SHP77 (cell line): ENCODE data around the gene FBXO24.

Source experiments
- DNase-seq, 2 experiments: peaks; one replicate each; lab custom pipeline; 2025; lab: John Stamatoyannopoulos, UW

The FBXO24 gene

DNA sequence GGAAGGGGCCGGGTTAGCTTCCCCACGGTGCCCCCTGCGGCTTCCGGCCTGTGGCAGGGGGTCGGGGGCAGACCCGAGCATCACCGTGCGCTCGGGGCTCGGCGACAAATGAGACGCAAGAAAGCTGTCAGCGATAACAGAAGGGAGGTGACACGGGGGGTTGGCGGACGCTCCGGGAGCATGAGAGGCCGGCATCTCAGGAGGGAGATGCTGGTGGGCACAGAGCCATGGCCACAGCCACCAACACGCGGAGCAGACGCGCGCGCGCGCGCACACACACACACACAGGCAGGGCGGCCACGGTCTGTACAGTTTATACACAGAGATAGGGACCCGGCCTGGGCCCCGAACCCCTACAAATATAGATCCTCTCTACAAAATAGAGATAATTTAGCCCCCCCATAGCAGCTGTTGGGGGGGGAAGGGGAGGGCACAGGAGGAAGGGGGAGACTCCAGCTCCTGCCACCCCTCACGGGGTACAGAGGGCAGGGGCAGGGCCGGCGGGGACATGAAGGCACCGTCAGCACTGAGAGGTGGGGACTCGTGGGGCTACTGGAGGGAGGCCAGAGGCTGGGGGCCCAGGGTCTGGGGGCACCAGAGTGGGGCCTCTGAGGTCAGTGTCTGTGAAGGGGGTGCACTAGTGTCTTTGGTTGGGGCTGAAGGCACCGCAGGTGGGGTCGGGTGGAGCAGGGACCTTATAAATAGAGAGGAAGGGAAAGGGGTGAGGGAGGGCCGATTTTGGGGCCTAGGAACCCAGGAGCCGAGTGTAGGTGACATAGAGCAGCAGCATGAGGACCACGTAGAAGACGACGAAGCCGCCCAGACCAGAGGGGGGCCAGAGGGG lies 11.5 kb upstream of the FBXO24 start:
- no peak for DNase-seq

DNA sequence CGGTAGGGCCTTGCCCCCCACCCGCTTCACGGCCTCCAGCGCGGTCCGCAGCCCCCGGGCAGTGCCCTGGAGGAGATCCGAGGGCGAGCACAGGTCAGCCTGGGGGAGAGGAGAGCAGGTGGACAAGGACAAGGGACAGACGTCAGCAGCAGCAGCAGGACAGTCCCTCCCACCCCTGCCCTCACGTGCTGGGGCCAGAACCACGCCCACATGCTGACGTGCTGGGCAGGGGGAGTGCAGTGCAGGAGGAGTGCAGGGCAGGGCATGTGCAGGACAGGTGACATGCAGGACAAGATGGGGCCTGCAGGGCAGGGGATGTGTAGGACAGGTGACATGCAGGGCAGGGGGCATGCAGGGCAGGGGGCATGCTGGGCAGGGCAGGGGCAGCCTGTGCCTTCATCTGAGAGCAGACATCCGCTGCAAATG lies 10.9 kb upstream of the FBXO24 start:
- no peak for DNase-seq

DNA sequence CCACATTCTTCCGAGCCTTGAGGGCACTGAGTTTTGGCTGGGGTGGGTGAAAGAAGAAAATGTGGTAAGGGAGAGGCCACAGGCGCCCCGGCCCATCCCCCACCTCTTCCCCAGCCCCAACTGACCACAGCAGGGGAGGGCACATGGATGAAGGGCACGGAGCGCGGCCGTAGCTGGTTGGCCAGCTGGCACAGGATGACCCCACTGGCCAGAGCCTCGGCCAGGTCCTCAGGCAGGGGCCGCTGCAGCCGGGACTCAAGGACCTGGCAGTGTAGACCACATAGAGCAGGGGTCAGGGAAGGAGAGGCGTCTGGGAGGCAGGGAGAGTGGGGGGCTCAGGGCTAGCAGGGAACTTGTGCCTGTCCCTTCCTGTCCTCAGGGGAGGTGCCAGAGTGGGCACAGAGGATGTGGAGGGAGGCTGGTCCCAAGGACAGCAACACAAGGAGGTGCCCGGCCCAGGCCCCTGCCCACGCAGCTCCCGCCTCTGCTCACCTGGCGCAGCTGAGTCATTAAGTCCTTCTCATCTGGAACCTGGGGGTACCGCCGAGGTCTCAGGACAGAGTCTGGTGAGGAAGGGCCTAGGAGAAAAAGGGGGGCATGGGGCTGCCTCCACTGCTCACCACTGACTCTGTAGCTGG lies 10.3 kb upstream of the FBXO24 start:
- no peak for DNase-seq

DNA sequence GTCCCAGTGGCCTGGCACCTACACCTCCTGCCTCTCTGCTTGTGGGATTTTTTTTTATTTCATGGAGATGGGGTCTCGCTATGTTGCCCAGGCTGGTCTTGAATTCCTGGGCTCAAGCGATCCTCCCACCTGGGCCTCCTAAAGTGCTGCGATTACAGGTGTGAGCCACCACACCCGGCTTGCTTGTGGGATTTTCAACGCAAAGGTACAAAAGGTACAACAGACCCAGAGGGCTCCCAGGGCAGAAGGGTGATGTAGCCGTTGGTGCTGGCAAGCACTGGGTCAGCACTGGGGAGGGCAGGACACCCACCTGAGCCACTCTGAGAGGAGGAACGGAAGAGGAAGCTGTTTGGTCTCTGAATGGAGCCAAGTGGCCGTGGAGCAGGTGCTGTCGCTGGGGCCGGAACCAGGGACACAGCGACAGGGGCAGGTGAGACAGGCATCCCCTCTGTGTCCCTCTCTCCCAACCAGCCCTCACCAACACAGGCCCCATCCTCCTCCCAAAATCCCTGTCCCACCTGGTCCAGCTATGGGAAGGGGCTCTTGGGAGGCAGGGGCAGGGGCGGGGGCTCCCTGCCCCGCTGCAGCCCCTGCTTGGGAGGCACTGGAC lies 9.6 kb upstream of the FBXO24 start:
- no peak for DNase-seq

DNA sequence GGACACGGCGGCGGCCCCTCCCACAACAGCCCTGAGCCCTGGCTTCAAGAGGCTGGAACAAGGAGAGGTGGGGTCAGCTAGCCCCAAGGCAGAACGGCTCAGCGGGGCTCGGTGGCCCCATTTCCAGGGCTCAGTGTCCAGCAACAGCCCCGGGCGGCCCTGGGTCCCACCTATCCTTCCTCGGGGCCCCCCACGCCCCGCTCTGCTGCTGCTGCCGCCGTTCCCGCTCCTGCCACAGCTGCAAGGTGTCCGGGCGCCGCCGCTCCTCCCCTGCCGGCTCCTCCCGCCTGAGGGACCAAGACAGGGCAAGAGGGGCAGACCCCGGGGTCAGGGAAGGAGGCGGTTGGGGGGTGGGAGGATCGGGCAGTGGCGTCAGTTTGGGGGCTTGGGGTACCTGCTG lies 9.0 kb upstream of the FBXO24 start:
- no peak for DNase-seq

DNA sequence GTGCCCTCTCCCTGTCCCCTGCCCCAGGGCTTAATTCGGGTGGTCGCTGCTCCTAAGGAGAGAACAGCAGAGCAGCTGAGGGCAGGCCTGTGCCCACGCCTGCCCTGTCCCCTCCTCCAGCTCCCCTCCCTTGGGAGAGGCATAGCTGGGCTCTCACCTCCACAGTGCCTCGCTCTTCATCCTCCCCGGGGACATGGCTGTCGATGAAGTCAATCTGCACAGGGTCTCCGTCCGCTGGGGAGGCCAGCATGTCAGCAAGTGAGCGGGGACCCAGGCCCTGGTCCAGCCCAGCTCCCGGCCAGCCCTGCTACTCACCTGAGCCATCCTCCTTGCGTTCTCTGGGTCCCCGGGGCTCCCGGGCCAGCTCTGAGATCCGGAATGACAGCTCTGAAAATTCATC lies 8.6 kb upstream of the FBXO24 start:
- no peak for DNase-seq

DNA sequence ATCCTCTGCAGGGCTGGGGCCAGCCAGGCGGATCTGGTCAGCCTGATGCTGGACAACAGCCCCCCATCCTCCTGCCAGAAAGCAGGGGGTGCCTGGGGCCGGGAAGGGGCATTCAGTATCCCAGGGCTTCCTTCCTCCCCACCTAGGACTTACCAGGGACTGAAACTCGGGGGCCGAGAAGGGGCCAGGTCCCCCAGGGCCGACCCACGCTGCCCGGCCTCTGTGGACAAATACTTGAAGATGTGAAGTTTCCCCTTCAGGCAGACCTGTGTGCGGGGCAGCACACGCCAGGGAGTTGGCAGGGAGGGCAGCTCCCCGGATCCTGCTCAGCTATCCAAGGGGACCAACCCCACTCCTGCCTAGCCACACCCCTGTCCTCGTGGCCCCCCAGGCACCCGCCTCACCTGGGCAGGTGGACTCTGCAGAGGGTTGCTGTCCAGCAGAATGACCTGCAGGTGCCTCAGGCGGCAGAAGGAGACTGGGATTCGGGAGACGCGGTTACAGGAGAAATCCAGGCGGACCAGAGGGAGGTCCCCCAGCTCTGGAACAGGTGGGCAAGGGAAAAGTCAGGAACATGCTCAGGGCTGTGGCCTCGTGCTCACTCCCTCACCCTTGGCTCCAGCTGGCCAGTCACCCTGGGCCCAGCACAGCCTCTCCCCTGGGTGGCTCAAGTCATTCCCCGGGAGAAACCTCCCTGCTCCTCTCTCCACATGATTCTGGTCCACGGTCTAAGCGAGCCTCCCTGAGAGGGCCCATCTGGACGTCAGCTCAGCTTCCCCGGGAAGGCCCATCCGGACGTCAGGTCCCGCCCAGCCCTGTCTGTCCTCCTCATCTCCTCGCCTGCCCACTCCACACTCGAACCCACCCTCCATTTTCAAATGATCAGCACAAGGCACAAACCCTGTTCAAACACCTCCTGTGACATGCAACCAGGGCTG lies 7.6 kb upstream of the FBXO24 start:
- DNase-seq: no peak

DNA sequence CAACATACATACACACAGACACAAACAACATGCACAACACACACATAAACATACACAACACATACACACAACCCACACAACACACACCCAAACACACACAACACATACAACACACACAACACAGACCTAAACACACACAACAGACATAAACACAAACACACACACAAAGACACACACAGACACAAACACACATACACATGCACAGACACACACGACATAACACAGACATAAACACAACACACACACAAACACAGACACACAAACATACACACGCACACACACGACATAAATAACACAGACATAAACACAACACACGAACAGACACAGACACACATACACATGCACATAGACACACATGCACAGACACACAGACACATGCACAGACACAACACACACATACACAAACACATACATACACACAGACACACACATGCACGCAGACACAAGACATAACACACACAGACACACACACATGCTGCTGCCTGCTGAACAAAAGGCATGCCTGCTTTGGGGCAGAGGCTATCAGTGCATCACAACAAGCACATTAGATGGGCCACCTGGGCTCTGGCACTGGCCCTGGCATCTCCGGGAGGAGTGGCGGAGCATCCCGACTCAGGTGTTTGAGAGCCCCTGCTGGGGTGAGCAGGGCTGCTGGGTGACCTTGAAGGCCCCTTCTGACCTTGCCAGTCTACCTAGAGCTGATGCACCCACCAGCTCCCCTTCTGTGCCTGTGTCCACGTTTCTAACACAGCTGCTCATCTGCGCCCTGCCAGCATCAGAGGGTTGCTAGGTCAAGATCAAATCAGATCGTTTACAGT lies 5.5 kb upstream of the FBXO24 start:
- DNase-seq: no peak

DNA sequence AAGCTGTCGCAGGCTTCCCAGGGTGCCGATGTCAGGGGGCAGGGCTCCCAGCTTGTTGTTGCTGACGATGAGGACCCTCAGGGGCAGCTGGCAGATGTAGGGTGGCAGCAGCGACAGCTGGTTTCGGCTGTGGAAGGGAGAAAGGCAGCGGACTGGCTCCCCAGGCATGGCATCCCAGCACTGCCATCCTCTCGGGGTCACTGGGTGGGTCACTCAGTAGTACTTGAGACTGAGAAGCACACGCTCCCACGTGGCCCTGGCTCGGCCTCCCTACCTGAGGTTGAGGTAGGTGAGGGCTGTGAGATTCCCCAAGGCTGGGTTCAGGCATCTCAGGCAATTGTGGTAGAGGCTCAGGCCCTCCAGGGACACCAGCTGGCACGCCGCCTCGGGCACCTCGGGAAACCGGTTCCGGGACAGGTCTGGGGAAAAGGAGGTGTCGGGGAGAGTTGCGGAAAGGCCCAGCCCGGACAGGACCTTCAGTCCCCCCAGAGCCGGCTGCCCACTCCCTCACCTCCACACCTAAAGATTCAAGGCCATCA lies 4.0 kb upstream of the FBXO24 start:
- no peak for DNase-seq

DNA sequence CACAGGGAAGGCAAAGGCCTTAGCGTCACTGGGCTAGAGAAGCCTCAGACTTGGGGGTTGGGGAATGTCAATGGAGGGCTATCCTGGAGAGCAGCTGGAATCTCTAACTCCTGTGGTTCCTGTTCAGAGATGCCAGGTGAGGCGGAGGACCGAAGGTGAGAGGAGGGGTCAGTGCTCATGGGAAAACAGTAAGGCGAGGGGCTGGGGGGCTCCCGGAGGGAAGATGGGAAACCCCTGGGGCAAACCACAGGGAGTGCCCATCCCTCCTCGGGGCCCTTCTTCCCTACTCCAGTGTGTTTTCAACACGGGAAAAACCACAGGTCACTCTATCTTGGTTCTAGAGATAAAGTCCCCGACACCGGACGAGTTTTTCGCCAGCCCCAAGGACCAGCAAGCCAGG lies 3.5 kb upstream of the FBXO24 start:
- no peak for DNase-seq

DNA sequence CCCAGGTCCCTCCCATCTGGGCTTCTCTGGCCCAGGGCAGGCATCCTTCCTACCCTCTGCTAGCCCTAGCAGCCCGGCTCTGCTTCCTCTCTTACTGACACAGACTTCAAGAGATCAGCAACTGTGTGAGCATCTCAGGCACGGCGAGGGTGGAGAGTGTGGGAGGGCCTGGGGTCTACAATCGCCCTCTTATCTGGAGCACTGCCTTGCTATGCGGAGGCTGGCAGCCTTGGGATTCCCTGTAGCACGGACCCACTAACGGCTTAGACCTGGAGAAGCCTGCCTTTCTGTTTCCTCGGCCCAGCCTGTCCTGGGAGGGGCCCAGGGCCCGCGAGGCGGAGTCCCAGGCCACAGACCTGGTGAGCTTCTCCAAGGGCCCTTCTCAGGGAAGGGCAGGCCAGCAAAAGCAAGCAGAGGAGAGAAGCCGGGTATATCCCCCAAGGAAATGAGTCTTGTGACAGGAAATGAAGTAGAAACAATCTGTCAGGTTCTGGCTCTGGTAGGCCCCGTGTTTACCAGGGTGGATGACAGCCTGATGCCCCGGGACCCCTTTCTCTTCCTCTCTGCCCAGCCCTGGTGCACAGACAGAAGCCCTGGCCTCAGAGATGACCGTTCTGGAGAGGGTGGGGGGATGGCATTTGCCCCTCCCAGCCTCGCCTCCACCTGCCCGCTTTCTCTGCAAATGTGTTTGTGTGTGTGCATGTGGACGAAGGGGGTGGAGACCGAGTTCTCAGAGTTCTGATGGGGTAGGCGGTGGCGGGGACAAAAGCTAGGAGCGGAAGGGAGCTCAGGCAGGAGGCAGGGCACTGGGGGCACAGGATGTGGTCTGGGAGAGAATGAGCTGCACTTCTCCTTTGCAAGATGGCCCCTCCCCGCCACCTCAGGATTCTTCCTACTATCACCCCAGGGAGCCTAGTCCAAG lies 2.7 kb upstream of the FBXO24 start:
- no peak for DNase-seq

DNA sequence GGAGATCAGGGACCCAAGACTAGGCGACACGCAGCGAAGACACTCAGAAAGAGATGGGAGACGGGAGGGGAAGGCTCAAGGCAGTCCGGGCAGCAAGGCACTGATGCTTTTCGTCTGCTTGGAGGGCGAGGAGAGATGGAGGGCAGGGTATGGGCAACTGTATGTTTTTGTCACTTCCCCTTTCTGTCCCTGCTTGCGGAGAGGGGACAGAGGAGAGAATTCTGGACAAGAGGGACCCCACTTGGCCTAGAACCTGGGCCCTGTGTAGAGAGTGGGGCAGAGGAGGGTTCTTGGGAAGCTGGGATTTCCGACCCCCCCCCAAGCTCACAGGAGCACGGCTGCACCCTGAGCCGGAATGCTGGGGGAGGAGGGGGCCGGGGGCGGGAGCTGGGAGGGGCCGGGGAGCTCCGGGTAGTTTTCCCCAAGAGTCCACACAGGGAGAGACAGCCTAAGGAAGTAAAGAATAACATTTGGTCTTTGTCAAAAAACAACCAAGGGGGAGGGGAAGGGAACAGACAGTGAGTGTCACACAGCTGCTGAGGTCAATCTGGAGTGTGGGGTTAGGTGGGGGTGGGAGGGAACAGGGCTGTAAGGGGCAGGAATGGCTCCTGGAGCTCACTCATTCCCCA lies 2.0 kb upstream of the FBXO24 start:
- no peak for DNase-seq

DNA sequence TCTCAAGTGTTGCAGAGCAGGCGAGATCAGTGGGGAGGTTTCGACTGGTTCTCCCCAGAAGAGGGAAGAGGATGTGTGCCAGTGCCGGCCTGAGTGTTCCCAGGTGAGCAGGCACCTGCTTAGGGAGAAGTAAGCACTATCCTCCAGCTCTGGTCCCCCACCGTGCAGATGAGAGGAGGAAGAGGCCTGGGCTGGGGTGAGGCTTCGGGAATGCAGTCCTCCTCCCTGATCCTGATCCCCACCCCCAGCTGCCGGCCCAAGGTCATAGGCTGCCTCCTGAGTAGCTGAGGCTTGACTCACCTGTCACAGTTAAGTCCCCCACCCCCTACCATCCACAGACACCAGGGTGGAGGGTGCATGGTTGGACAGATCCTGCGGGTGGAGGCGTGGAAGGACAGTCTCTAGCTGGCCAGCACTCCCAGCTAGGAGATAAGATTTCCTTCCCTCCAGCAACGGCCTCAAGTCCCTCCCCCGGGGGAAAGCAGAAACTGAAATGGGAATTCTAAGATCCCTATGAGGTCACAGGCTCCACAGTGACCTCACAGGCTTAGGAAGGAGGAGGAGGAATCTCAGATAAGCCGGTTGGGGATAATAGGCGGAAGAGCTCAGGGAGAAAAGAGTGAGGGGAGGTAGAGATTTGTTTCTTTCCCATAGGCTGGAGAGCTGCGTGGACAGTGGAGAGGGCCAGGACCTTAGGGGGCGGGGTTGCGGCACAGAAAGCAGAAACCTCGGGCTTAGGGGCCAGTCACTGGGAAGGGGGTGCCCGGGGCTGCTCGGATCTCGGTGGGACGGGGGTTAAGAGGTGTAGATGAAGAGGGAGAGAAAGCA lies 1.2 kb upstream of the FBXO24 start:
- DNase-seq: no peak

DNA sequence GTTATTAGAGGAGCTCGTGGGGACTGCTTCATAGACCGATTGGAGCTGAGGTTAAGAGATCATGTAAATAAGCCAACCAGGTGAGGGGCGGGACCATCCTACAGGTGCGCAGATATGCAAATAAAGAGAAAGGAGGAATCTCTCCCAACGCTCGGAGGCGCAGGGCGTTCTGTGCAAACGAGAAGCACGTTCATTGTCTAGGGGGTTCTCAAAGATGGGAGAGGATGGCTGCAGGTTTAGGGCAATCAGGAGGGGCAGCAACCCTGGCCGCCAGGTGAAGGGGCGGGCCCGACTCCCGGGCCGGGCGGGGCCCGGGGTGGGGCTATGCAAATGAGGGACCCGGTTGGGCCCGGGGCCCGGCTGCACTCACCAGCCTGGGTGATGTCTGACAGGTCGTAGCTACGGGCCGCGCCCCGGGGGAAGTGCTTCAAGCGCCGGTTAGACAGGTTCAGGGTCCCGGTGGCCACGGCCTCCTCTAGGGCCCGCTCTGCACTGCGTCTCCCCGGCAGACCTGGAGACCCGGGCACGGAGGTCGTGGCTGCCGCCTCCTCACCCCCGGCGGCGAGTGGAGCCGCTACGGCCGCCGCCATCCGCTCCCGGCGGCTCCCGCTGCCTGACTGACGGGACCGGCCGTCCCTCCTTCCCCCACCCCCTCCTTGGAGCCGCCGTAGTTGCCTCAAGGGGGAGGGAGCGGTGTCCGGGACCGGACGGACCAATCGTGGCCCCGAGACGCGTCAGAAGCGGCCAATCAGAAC lies 440 bp upstream of the FBXO24 start, which contains the start of gene LRCH4:
Gene LRCH4, minus strand, starts transcription at position 619 of the 755 bp plus-strand sequence. Its CDS starts 29 bp downstream, at position 590.
- no peak for DNase-seq

DNA sequence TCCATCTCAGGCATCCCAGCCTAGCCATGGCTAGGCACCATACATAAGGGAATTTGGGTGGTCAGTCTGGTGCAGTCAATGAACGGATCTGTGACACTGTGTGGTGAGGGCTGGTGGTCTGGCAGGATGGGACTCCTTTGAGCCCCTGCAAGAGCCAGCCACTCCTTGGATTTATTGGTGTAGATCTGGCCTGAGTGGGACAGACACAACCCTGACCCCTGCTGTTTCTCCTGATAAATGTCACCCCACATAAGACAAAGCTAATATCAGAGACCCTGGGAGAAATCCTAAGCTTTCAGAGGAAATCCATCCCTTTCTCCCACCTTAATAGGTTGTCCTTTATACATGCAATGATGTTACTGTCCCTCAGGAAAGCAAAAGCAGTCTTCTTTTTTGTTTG lies 2.3 kb downstream of the FBXO24 start:
- no peak for DNase-seq

DNA sequence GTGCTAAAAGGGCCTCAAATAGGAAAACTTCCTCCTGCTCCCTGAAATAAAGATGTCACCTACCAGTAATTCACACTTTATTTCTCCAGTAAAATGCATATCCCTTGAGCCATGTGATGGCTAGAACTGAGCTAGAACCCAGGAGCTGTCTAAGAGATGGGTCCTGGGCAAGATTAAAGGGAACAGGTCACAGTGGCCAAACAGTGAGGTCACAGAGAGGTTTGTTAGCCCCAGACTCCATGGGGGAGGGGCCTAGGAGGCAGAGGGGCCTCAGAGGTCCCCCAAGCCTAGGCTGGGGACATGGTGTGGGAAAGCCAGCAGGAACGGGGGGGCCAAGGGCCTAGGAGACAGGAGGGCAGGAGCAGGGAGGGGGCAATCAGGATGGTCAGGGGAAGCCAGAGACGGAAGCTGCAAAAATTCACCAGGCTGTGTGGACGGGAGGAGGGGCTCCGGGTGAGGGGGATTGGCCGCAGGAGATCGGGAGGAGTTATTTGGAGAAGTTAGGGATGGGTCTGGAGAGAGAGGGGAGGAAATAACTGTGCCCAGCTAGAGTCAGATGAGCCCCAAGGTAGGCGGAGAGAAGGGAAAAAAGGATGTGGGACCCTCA lies 3.3 kb downstream of the FBXO24 start:
- DNase-seq: no peak

DNA sequence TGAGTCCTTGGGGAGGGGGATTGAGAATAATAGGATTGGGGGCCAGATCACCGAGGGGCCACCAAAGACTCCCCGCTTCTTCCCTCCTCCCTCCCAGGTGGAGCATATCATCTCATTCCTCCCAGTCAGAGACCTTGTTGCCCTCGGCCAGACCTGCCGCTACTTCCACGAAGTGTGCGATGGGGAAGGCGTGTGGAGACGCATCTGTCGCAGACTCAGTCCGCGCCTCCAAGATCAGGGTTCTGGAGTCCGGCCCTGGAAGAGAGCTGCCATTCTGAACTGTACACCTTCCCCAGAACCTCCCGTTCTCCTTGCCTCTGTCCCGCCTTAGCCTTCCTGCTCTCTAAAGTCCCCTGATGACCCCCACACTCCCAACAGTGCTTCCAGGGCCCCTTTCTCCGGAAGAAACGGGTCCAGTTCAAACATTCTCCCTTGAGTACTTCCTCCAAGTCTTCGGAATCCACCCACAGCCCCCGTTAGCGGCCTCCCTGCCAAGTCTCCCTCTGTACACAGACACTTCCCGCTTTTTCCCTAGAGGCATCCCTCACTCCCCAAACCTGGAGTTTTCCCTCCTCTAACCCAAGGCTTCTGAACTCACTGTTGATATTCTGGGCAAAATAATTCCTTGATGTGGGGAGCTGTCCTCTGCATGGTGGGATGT lies 4.1 kb downstream of the FBXO24 start:
- DNase-seq: no peak
